GM12878 (cell line): ENCODE measurements around the gene LMO2. TPM values are rescaled to one million over a fixed set of nuclear protein-coding genes. Genes with fewer than 3 reads are reported as not detected.

Experiments
- ATAC-seq: fragments of 200-7000 bp; cut with Tn5 transposase; 3 replicates; pipeline ENCODE4 v1.9.1; 2020; ENCODE audit warnings: mild to moderate bottlenecking, moderate library complexity
- BruUV-seq: library from RNA; stranded (reverse); fragments of 400-500 nt; replicated peaks from 2 replicates; lab custom pipeline; 2021; lab: Mats Ljungman, UMichigan
- CTCF ChIA-PET: fragments of 300-600 bp; sonication (Branson Sonifier 250); formaldehyde crosslinking; extraction: SDS; loops from one replicate; lab custom pipeline; 2021; ENCODE audit warnings: inconsistent platforms; lab: Yijun Ruan, JAX
- POLR2A ChIA-PET: fragments of 350-600 bp; formaldehyde crosslinking; extraction: SDS; loops from one replicate; lab custom pipeline; 2021; ENCODE audit warnings: inconsistent platforms; lab: Charles Lee
- RAD21 ChIA-PET: fragments of 300-600 bp; sonication (Branson Sonifier 250); formaldehyde crosslinking; loops from one replicate; lab custom pipeline; 2023; ENCODE audit warnings: antibody characterized with exemption; ENCODE audit not compliant: unreplicated experiment; lab: Charles Lee
- SMC1A ChIA-PET: fragments of 300-600 bp; sonication (Branson Sonifier 250); formaldehyde crosslinking; loops from one replicate; lab custom pipeline; 2023; ENCODE audit not compliant: unreplicated experiment, uncharacterized antibody; lab: Charles Lee
- DNase-seq: peaks from one replicate; pipeline ENCODE4 v3.0.0-alpha.2; 2011; ENCODE audit warnings: low read depth, low spot score
- FAIRE-seq: peaks from 3 replicates; lab custom pipeline; 2011; peaks lifted over from hg19 to GRCh38; lab: Jason Lieb, UNC
- H2AFZ ChIP-seq: 2 replicates; pipeline ENCODE4 v1.6.0; 2011; ENCODE audit warnings: low read depth, low read length, control low read depth; ENCODE audit not compliant: control insufficient read depth
- H3K27ac ChIP-seq: 2 replicates; pipeline ENCODE4 v1.5.1; 2011; ENCODE audit warnings: control low read depth; ENCODE audit not compliant: control insufficient read depth, insufficient read depth
- H3K27me3 ChIP-seq, 2 experiments: replicated peaks in 1 of 2; 2 replicates each; pipeline versions ENCODE4 v1.6.0 to v1.6.1; 2011; ENCODE audit warnings: low read length in 1 of 2; ENCODE audit not compliant: control insufficient read depth in 2 of 2, insufficient read depth in 2 of 2
- H3K36me3 ChIP-seq, 2 experiments: 2 replicates each; pipeline ENCODE4 v1.5.1; 2011; ENCODE audit warnings: low read length in 1 of 2; ENCODE audit not compliant: control insufficient read depth in 2 of 2, insufficient read depth in 2 of 2
- H3K4me1 ChIP-seq: 2 replicates; pipeline ENCODE4 v1.6.1; 2011; ENCODE audit warnings: mild to moderate bottlenecking, low read length, moderate library complexity, mixed read lengths; ENCODE audit not compliant: control insufficient read depth, insufficient read depth
- H3K4me2 ChIP-seq: 2 replicates; pipeline ENCODE4 v1.6.0; 2011; ENCODE audit warnings: control low read depth; ENCODE audit not compliant: control insufficient read depth, insufficient read depth
- H3K4me3 ChIP-seq: fragments of 200-600 bp; sonication (generic); 2 replicates; pipeline ENCODE4 v1.5.1; 2016
- H3K79me2 ChIP-seq: 2 replicates; pipeline ENCODE4 v1.6.0; 2011; ENCODE audit warnings: low read length; ENCODE audit not compliant: control insufficient read depth, insufficient read depth
- H3K9ac ChIP-seq: 2 replicates; pipeline ENCODE4 v1.8.0; 2011; ENCODE audit warnings: low read length, control low read depth, mixed read lengths; ENCODE audit not compliant: control insufficient read depth, insufficient read depth
- H3K9me3 ChIP-seq: replicated peaks from 3 replicates; pipeline ENCODE4 v1.5.1; 2011; ENCODE audit warnings: mild to moderate bottlenecking, low read length; ENCODE audit not compliant: control insufficient read depth, insufficient read depth
- H4K20me1 ChIP-seq: 2 replicates; pipeline ENCODE4 v1.6.0; 2011; ENCODE audit not compliant: control insufficient read depth, insufficient read depth
- WGBS: methylation state at CpG from one replicate; pipeline ENCODE4 v1.1.6; 2016; ENCODE audit warnings: low lambda C conversion rate; ENCODE audit not compliant: insufficient replicate concordance, insufficient coverage; ENCODE audit errors: missing lambda C conversion rate; 5-methylcytosine and 5-hydroxymethylcytosine counted together
- in situ Hi-C: fragments of 300-500 bp; cut with MboI; formaldehyde crosslinking; loops from 9 replicates; pipeline ENCODE4 v1.14.3; 2018; ENCODE audit warnings: mixed read lengths
- intact Hi-C: fragments of 100-400 bp; cut with micrococcal nuclease; formaldehyde crosslinking; loops from one replicate; pipeline ENCODE4 v1.14.2; 2022; ENCODE audit not compliant: unreplicated experiment
- polyA plus RNA-seq, 11 experiments: library from polyadenylated mRNA; depleted of rRNA in 4 of 11; unstranded in 6 of 11; stranded (reverse) in 5 of 11; fragments of >200 nt; fragmentation: Nextera tagmentation in 4 of 11; fragmentation: Illumina TruSeq in 1 of 11; extraction: Ambion mirVana in 4 of 11; extraction: Trizol in 1 of 11; gene quantifications; 1 replicate in 1 of 11; 2 replicates in 10 of 11; pipeline versions ENCODE4 v1.2.1 to v1.2.3, GENCODE V29; 2011 to 2016; ENCODE audit warnings: inconsistent platforms in 2 of 11, missing spikeins in 2 of 11, low read depth in 1 of 11
- total RNA-seq, 4 experiments: library from RNA; depleted of rRNA in 3 of 4; stranded (reverse); fragments of >200 nt in 3 of 4; fragmentation: Illumina TruSeq in 1 of 4; extraction: Trizol in 1 of 4; gene quantifications; 2 replicates each; pipeline versions ENCODE4 v1.2.1 to v1.2.3, GENCODE V29; 2013 to 2021
- TF ChIP-seq, protein P1 (sequence below): fragments of 450-650 bp; IDR thresholded peaks from 2 replicates; pipeline ENCODE4 v1.6.1; 2016; ENCODE audit warnings: mild to moderate bottlenecking, moderate library complexity, borderline replicate concordance

The LMO2 gene
- total and polyA plus RNA-seq, 10 of the 15 experiments (the other 5 are each of a cell fraction or from before 2014, with no cell fraction given): 0.29 to 1.9 (median 1.1) TPM; not detected in 1

DNA sequence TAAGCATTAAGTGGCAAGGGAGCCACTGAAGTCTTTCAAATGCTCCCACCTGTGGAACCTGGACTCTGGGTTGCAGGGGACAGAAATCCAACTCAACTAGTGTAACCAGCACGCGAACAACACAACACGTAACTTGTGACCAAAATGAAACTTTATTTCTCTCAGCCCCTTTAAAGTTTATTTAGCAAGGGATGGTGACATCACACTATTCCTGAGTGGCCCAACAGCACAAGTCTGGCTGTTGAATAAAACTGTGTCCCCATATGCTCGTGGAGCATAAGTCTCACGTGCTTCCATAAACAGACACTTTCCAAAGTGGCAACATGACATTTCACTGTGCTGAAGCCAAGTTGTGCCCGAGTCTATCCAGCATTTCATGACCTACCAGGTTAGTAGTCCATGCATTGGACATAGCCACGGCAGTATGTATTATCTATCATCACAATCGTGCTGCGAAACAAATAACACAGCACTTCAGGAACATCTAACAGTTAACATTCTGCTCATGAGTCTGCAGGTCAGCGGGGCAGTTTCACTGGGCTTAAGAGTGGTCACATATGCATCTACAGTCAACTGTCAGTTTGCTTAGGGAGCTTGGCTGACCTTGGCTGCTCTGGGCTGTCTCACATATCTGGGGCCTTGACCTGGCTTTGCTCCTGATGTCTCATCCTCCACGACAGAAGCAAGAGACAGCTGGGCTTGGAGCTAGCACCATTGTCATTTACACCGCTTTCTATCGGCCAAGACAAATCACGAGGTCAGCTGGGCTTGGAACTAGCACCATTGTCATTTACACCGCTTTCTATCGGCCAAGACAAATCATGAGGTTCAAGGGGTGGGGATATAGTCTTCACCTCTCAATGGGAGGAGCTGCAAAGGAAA is 35.0 kb upstream of the LMO2 start:
- Histone ChIP-seq H3K27ac (no peak overlapping the region), H3K79me2 (no peaks in the 10 kb centered on the region), H3K9me3 (peaks cover 4% of the 10 kb centered on the region; the same call in 2 of the 3 replicates), H3K4me1 (no peaks in the 10 kb centered on the region), H3K4me2 (no peak overlapping the region), H4K20me1 (no peaks in the 10 kb centered on the region), H3K9ac (no peak overlapping the region), H3K36me3 (no peaks in the 10 kb centered on the region), H3K27me3 (no peaks in the 10 kb centered on the region), H3K4me3 (no peak overlapping the region), H2AFZ (no peak overlapping the region)
- WGBS: 91% methylated on average over 16 of the region's 16 CpGs
- intact Hi-C loops: no loop called here
- ChIA-PET CTCF (no interaction called here), RAD21 (no interaction called here), SMC1A (no interaction called here), POLR2A (no interaction called here)
- no TSS peak for BruUV-seq
- in situ Hi-C loops: no loop called here
- DNase-seq: no peak
- TF ChIP-seq, protein P1, sequence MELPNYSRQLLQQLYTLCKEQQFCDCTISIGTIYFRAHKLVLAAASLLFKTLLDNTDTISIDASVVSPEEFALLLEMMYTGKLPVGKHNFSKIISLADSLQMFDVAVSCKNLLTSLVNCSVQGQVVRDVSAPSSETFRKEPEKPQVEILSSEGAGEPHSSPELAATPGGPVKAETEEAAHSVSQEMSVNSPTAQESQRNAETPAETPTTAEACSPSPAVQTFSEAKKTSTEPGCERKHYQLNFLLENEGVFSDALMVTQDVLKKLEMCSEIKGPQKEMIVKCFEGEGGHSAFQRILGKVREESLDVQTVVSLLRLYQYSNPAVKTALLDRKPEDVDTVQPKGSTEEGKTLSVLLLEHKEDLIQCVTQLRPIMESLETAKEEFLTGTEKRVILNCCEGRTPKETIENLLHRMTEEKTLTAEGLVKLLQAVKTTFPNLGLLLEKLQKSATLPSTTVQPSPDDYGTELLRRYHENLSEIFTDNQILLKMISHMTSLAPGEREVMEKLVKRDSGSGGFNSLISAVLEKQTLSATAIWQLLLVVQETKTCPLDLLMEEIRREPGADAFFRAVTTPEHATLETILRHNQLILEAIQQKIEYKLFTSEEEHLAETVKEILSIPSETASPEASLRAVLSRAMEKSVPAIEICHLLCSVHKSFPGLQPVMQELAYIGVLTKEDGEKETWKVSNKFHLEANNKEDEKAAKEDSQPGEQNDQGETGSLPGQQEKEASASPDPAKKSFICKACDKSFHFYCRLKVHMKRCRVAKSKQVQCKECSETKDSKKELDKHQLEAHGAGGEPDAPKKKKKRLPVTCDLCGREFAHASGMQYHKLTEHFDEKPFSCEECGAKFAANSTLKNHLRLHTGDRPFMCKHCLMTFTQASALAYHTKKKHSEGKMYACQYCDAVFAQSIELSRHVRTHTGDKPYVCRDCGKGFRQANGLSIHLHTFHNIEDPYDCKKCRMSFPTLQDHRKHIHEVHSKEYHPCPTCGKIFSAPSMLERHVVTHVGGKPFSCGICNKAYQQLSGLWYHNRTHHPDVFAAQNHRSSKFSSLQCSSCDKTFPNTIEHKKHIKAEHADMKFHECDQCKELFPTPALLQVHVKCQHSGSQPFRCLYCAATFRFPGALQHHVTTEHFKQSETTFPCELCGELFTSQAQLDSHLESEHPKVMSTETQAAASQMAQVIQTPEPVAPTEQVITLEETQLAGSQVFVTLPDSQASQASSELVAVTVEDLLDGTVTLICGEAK: no peak
- FAIRE-seq: no peak
- ATAC-seq: no peak
